C4-2B (cell line): Measurements from ENCODE around the gene PIAS1.

Source experiments
- CTCF ChIP-seq: fragments of 450-650 bp; conservative IDR thresholded peaks from 2 replicates; pipeline ENCODE4 v1.5.1; 2017; ENCODE audit warnings: mild to moderate bottlenecking
- ZFX ChIP-seq: fragments of 450-650 bp; IDR thresholded peaks from 2 replicates; pipeline ENCODE4 v1.6.1; 2017

- TF ChIP-seq CTCF: no peak
- no peak for TF ChIP-seq ZFX
Observed at GRCh38 chr15:68113751-68114150, 59.6 kb downstream of the PIAS1 start.
